H1 (cell line): ENCODE results near the gene DNAL1. TPM values are rescaled to one million over a fixed set of nuclear protein-coding genes. Genes with fewer than 3 reads are reported as not detected.

Source experiments
- FOSL1 ChIP-seq: IDR thresholded peaks from 2 replicates; pipeline ENCODE4 v1.6.1; 2011; ENCODE audit warnings: mild to moderate bottlenecking, low read depth, low read length, moderate library complexity; ENCODE audit not compliant: insufficient read depth
- MAX ChIP-seq: IDR thresholded peaks from 2 replicates; pipeline ENCODE4 v1.6.1; 2012; ENCODE audit warnings: inconsistent platforms
- POU5F1 ChIP-seq: IDR thresholded peaks from 2 replicates; pipeline ENCODE4 v1.6.1; 2011; ENCODE audit warnings: low read depth, mild to moderate bottlenecking, low read length, moderate library complexity
- TAF1 ChIP-seq: IDR thresholded peaks from 2 replicates; pipeline ENCODE4 v1.6.1; 2011; ENCODE audit warnings: mild to moderate bottlenecking, low read depth, low read length
- polyA plus RNA-seq, 7 experiments: library from polyadenylated mRNA; depleted of rRNA in 3 of 7; stranded (reverse) in 5 of 7; unstranded in 2 of 7; fragments of >200 nt in 5 of 7; fragments of 200-250 nt in 2 of 7; gene quantifications; 1 replicate in 5 of 7; 2 replicates in 1 of 7; 4 replicates in 1 of 7; pipeline versions ENCODE4 v1.2.1 to v1.2.3, GENCODE V29; 2011 to 2013; ENCODE audit warnings: missing spikeins in 2 of 7, mixed read lengths in 2 of 7
- total RNA-seq: library from RNA; stranded (reverse); fragmentation: NEBNext Ultra II Directional; extraction: Animal tissue kit (Norgen Biotek cat#: 25700); gene quantifications from 2 replicates; pipeline ENCODE4 v1.2.1, GENCODE V29; 2021

DNAL1 gene
- total and polyA plus RNA-seq, 2 of the 8 experiments (the other 6 are each of a cell fraction or from before 2014, with no cell fraction given): 2.8 to 16.8 TPM

- TF ChIP-seq MAX (no peak), FOSL1 (no peak), POU5F1 (no peak), TAF1 (no peak)
These were observed 87.2 kb downstream of the DNAL1 start (continued) for GRCh38 chr14:73732006-73732405.
